KMS-11 (cell line): ENCODE results near the gene LSM5.

Experiments
- H2AFZ ChIP-seq: fragments of 200-600 bp; sonication (generic); 2 replicates; pipeline ENCODE4 v1.6.1; 2016; ENCODE audit warnings: antibody characterized with exemption, mixed run types, low read depth
- H3K27ac ChIP-seq: fragments of 200-600 bp; sonication (generic); 2 replicates; pipeline ENCODE4 v1.6.1; 2016; ENCODE audit warnings: mild to moderate bottlenecking, mixed run types
- H3K27me3 ChIP-seq: fragments of 200-600 bp; sonication (generic); 2 replicates; pipeline ENCODE4 v1.6.1; 2017; ENCODE audit warnings: mild to moderate bottlenecking, low read depth, mixed run types, moderate library complexity; ENCODE audit not compliant: insufficient read depth
- H3K36me3 ChIP-seq: fragments of 200-600 bp; sonication (generic); 2 replicates; pipeline ENCODE4 v1.6.1; 2017; ENCODE audit warnings: mild to moderate bottlenecking, mixed run types; ENCODE audit not compliant: insufficient read depth
- H3K4me1 ChIP-seq: fragments of 200-600 bp; sonication (generic); 2 replicates; pipeline ENCODE4 v1.6.1; 2016; ENCODE audit warnings: mild to moderate bottlenecking, low read depth, mixed run types; ENCODE audit not compliant: poor library complexity, severe bottlenecking
- H3K4me2 ChIP-seq: fragments of 200-600 bp; sonication (generic); 2 replicates; pipeline ENCODE4 v1.7.0; 2016; ENCODE audit warnings: mild to moderate bottlenecking, mixed run types
- H3K4me3 ChIP-seq: fragments of 200-600 bp; sonication (generic); IDR thresholded peaks from 2 replicates; pipeline ENCODE4 v1.6.1; 2017; ENCODE audit warnings: low read depth, low read length, mixed read lengths; ENCODE audit not compliant: insufficient read depth
- H3K79me2 ChIP-seq: fragments of 200-600 bp; sonication (generic); 2 replicates; pipeline ENCODE4 v1.6.1; 2016; ENCODE audit warnings: low read depth, mixed run types; ENCODE audit not compliant: insufficient read depth
- H3K9ac ChIP-seq: fragments of 200-600 bp; sonication (generic); 2 replicates; pipeline ENCODE4 v1.6.1; 2016; ENCODE audit warnings: mild to moderate bottlenecking, mixed run types
- H4K20me1 ChIP-seq: fragments of 200-600 bp; sonication (generic); 2 replicates; pipeline ENCODE4 v1.6.1; 2016; ENCODE audit warnings: mild to moderate bottlenecking, mixed run types; ENCODE audit not compliant: insufficient read depth
- CTCF ChIP-seq: fragments of 200-600 bp; sonication (generic); conservative IDR thresholded peaks from 2 replicates; pipeline ENCODE4 v1.6.1; 2017; ENCODE audit warnings: low read depth, mild to moderate bottlenecking, antibody characterized with exemption, low read length, moderate library complexity, mixed read lengths

LSM5 gene

GRCh38 chr7:32532086-32532485, 41.9 kb upstream of the LSM5 start:
- H3K4me2 ChIP-seq, result no peak overlapping the region
- TF ChIP-seq CTCF, result no peak
- H4K20me1 ChIP-seq, result no peaks in the 10 kb centered on the region
- no peaks in the 10 kb centered on the region for H3K79me2 ChIP-seq
- H2AFZ ChIP-seq, result no peak overlapping the region
- no peak overlapping the region for H3K4me3 ChIP-seq
- H3K9ac ChIP-seq, result no peak overlapping the region
- H3K27ac ChIP-seq, result no peak overlapping the region
- no peaks in the 10 kb centered on the region for H3K27me3 ChIP-seq
- no peaks in the 10 kb centered on the region for H3K36me3 ChIP-seq
- no peaks in the 10 kb centered on the region for H3K4me1 ChIP-seq

GRCh38 chr7:32531402-32531801, 41.2 kb upstream of the LSM5 start:
- no peaks in the 10 kb centered on the region for H3K27me3 ChIP-seq
- no peak for TF ChIP-seq CTCF
- H3K4me2 ChIP-seq, result no peak overlapping the region
- no peak overlapping the region for H3K27ac ChIP-seq
- H3K9ac ChIP-seq, result no peak overlapping the region
- H3K4me3 ChIP-seq, result no peak overlapping the region
- H3K79me2 ChIP-seq, result no peaks in the 10 kb centered on the region
- H4K20me1 ChIP-seq, result no peaks in the 10 kb centered on the region
- no peaks in the 10 kb centered on the region for H3K4me1 ChIP-seq
- no peaks in the 10 kb centered on the region for H3K36me3 ChIP-seq
- no peak overlapping the region for H2AFZ ChIP-seq

GRCh38 chr7:32525839-32526238, 35.7 kb upstream of the LSM5 start:
- Histone ChIP-seq H4K20me1 (no peaks in the 10 kb centered on the region), H3K27ac (no peak overlapping the region), H3K4me3 (no peak overlapping the region), H3K36me3 (no peaks in the 10 kb centered on the region), H3K9ac (no peak overlapping the region), H3K4me1 (no peaks in the 10 kb centered on the region), H2AFZ (no peak overlapping the region), H3K4me2 (no peak overlapping the region), H3K27me3 (no peaks in the 10 kb centered on the region), H3K79me2 (no peaks in the 10 kb centered on the region; the same call in 1 of the 2 replicates)
- TF ChIP-seq CTCF, result no peak

- no peaks in the 10 kb centered on the region for H3K4me1 ChIP-seq
- TF ChIP-seq CTCF, result no peak
- no peaks in the 10 kb centered on the region for H3K36me3 ChIP-seq
- no peaks in the 10 kb centered on the region; the same call in 1 of the 2 replicates for H3K79me2 ChIP-seq
- no peaks in the 10 kb centered on the region for H3K27me3 ChIP-seq
- no peak overlapping the region for H2AFZ ChIP-seq
- H3K4me3 ChIP-seq, result no peak overlapping the region
- no peak overlapping the region for H3K4me2 ChIP-seq
- H3K9ac ChIP-seq, result no peak overlapping the region
- no peak overlapping the region for H3K27ac ChIP-seq
- H4K20me1 ChIP-seq, result no peaks in the 10 kb centered on the region
Measured at GRCh38 chr7:32524631-32525030, 34.5 kb upstream of the LSM5 start.
